Body of pancreas (tissue), 4 donors: ENCODE results near the gene PTGDR.

Experiments used
- POLR2A ChIP-seq, 3 donors: fragments of 450-650 bp; IDR thresholded peaks; one replicate each; pipeline ENCODE4 v1.6.1; 2016; ENCODE audit warnings: antibody characterized with exemption in 3 of 3, mild to moderate bottlenecking in 2 of 3
- TF ChIP-seq, protein P1 (sequence below), 7 experiments: fragments of 450-650 bp in 4 of 7; fragments of 200-600 bp in 3 of 7; sonication (generic) in 3 of 7; IDR thresholded peaks; one replicate each; pipeline ENCODE4 v1.5.1; 2016 to 2019; ENCODE audit warnings: antibody characterized with exemption in 7 of 7

DNA sequence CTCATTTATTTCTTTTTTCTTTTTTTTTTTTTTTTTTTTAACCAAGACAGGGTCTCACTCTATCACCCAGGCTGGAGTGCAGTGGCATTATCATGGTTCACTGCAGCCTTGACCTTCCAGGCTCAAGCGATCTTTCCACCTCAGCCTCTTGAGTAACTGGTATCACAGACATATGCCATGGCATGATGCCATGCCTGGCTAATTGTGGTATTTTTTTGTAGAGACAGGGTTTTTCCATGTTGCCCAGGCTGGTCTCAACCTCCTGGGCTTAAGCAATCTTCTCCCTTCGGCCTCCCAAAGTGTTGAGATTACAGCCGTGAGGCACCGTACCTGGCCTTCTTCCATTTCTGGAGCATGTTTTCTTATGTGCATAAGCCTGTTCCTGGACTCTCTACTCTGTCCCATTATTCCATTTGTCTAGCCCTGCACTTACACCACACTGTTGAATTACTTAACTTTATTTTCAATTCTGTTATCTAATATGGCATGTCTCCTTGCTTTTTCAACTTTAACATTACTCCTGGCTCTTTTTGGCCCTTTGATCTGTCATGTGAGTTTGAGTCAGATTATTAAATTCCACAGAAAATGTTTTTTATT is 47.9 kb upstream of the PTGDR start:
- TF ChIP-seq, protein P1, sequence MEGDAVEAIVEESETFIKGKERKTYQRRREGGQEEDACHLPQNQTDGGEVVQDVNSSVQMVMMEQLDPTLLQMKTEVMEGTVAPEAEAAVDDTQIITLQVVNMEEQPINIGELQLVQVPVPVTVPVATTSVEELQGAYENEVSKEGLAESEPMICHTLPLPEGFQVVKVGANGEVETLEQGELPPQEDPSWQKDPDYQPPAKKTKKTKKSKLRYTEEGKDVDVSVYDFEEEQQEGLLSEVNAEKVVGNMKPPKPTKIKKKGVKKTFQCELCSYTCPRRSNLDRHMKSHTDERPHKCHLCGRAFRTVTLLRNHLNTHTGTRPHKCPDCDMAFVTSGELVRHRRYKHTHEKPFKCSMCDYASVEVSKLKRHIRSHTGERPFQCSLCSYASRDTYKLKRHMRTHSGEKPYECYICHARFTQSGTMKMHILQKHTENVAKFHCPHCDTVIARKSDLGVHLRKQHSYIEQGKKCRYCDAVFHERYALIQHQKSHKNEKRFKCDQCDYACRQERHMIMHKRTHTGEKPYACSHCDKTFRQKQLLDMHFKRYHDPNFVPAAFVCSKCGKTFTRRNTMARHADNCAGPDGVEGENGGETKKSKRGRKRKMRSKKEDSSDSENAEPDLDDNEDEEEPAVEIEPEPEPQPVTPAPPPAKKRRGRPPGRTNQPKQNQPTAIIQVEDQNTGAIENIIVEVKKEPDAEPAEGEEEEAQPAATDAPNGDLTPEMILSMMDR (IDR thresholded peaks at IDR 0.05), result no peak
- no peak for TF ChIP-seq POLR2A (IDR thresholded peaks at IDR 0.05)
